GM12872 (cell line): ENCODE data around the gene ME3.

Source experiments
- TF ChIP-seq, protein P1 (sequence below): IDR thresholded peaks from 3 replicates; pipeline ENCODE4 v1.5.1; 2011; ENCODE audit warnings: low read depth, mild to moderate bottlenecking, low read length, moderate library complexity; ENCODE audit not compliant: insufficient read depth

The ME3 gene

DNA sequence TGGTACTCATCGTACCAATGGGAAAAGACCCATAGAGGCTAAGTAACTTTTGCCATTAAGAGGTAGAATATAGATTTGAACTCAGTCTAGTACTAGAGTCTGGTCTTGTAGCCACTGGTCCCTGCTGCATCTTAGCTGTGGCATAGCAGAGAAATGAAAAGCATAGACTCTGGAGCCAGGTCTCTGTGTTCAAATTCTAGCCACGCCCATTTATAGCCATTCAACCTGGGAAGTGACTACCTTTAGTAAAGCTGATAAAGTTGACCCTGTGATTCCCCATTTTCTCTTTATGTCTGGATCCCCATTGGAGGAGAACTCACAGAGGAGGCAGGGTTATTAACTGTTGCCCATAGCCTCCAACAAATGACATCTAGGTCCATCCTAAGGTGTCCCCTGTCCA, 113.6 kb downstream of the ME3 start:
- TF ChIP-seq, protein P1, sequence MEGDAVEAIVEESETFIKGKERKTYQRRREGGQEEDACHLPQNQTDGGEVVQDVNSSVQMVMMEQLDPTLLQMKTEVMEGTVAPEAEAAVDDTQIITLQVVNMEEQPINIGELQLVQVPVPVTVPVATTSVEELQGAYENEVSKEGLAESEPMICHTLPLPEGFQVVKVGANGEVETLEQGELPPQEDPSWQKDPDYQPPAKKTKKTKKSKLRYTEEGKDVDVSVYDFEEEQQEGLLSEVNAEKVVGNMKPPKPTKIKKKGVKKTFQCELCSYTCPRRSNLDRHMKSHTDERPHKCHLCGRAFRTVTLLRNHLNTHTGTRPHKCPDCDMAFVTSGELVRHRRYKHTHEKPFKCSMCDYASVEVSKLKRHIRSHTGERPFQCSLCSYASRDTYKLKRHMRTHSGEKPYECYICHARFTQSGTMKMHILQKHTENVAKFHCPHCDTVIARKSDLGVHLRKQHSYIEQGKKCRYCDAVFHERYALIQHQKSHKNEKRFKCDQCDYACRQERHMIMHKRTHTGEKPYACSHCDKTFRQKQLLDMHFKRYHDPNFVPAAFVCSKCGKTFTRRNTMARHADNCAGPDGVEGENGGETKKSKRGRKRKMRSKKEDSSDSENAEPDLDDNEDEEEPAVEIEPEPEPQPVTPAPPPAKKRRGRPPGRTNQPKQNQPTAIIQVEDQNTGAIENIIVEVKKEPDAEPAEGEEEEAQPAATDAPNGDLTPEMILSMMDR: no peak

DNA sequence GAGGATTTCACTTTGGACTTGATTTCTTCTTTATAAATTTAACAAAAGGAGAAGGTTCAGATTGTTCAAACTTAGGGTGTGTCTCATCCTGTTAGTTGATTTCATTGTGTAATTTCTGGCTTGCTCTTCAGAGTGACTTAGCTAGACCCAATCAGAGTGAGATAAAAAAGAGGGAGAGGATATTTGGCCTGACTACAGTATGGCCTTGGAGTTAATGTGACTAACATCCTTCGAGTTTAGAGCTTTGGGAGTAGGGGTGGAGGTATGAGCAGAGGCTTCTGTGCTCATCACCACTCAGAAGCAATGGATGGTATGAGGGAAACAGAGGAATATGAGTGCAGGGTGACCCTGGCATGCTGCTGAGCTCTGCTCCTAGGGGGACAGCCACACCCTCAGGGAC, 114.2 kb downstream of the ME3 start:
- TF ChIP-seq, protein P1: no peak

DNA sequence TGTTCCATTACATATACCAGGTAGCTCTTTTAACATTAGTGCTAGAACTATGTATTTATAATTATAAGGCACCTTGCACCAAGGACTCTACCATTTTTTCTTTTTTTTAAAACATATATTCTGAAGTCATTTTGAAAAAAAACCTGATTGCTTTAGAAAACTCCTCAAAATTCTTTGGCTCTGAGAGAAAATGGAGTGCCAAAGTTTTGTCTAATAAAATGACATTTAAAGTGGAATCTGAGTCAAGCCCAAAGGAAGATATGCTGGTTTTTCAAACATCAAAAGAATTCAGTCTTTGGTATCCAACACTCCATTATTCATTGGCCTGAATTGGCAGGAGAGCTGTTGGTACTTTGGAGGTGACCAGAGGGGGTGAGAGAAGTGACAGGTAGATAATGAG, 116.5 kb downstream of the ME3 start:
- TF ChIP-seq, protein P1: no peak

DNA sequence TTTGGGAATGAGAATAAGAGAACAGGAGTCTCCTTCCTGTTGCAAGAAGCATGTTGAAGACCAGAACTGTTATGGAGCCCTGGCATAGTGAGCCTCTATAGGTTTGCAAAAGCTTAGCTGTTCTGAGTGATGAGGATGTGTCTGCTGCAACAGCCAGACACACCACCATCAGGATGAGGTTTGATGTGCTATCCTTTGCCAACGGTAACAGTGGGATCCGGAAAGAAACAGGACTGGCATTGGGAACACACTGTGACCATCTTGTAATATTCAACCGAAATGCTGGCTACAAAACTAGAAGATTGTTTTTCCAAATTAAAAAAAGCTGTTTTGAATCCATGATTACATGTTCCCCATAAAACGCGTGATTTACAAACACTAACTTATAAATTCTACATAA, 117.0 kb downstream of the ME3 start:
- TF ChIP-seq, protein P1: no peak

DNA sequence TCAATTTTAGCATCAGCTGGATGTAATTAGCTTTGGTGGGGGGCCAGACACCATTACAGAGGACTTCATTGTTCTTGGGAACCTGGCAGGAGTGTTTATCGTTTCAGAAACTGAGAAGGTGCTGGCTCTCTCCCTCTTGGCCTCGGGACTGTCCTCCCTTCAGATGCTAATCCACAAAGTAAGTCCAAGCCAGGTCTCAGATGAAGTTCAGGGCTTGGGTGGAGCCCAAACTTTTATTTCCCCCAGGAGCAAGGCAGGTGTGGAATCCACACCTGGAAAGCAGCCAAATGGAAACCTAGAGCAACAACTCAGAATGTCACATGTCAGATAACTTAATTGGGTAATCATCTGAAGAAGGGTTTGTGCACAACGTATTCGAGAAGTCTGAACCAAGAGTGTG, 119.2 kb downstream of the ME3 start:
- TF ChIP-seq, protein P1: no peak

DNA sequence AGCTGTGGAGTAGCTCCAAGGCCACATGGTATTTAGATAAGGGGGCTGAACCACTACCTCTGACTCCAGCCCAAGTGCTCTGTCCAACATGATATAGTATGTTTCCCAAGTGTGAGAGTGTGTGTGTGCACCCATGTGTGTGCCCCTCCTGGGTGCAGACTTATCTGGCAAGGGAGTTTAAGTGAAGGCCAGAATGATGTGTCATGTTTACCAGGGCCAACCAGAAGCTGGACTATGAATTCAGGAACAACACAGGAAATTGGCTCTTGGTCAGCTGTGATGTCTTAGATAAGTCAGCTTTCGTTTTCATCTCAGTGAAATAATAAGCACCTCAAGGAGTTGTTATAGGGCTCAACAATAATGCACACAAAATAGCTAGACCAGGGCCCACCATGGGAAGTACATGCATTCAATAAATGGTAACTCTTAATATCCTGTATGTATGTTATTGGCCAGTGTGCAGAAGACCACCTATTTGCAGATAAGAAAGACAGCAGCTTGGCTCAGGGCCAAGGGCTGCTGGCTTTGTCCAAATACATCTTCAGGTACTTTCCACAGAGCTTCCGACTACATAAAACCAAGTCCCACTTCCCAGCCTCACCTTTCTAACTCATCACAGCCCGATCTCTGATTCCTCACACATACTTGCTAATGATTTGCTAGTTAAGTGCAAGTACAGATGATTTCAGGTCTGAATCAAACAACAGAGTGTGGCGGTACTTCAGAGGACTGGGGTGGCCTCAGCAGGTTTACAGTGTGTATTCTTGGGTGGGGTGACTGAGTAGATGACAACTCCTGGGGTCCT, 120.9 kb downstream of the ME3 start:
- TF ChIP-seq, protein P1: no peak

DNA sequence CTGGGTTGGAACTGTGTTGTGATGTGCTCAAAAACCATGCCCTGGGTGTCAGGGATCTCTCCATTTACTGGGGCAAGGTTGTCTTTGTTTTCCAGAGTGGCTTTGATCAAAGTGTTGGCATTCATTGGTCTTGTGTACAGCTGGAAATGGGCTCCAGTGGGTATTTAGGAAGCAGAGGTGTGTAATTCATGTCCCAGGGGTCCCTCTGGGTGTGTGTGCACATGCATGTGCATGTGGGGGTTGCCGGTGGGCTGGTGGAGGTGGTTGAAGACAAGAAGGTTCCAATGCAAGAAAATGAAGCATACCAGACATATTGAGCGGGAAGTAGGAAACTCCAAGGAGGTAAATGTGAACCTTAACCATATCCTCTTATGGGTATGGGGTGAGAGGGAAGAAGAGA, 121.7 kb downstream of the ME3 start:
- TF ChIP-seq, protein P1: no peak
